ENCODE results near the gene FARP2. TPM values are rescaled to one million over a fixed set of nuclear protein-coding genes. Genes with fewer than 3 reads are reported as not detected.

FARP2 gene
- total RNA-seq, 2 experiments from 2014 or later, result 17.2 to 18.3 TPM

DNA sequence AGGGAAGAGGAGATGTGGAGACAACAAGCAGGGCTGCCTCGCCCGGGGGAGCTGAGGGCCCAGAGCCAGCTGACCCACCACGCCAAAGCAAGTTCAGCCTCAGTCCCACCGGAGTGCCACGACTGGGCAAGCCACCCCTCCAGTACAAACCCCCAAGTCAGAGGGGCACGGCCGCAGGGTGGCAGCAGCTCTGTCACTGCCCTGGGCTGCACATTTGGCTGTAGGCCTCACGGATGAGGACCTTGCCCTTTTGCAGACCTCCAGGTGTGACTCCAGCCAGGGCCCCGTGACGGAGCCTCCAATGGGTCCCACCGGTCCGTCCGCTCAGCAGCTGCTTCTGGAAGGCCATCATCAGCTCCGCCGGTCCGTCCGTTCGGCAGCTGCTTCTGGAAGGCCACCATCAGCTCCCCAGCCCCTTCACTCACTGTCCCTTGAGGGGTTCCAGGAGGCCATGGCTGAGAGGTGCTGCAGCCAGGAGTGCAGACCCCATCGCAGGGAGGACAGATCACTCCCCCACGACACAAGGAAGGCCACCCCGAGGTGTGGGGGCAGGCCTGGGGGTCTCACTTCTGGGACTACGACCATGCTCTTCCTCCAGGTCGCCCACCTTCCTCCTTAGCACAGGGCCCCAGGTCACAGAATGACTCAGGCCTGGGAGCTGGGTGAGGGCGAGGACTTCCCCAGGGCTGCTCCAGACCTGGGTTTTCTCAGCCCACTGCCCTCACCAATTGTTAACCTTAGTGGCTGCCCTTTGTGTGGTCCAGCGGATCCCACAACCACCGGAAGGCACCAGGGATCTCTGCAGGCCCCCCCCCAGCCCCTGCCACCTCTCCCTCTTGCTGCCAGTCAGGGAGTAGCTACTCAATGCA lies 176.9 kb downstream of the FARP2 start:
- Histone ChIP-seq H3K27ac (ENCODE audit: low read depth in 1 of 2, low read length in 2 of 2) (no peak overlapping the region), H3K4me3 (ENCODE audit: low read length) (no peak overlapping the region), H3K36me3 (ENCODE audit: insufficient read depth, low read length) (no peaks in the 10 kb centered on the region), H3K27me3 (ENCODE audit: control insufficient read depth in 1 of 2, insufficient read depth in 2 of 2, low read length in 2 of 2) (no peaks in the 10 kb centered on the region), H3K4me1 (ENCODE audit: insufficient read depth, low read length) (no peaks in the 10 kb centered on the region), H3K9me3 (ENCODE audit: control insufficient read depth in 1 of 2, insufficient read depth in 1 of 2, low read length in 2 of 2) (no peaks in the 10 kb centered on the region)
- ATAC-seq (ENCODE audit: poor library complexity) (no peak), DNase-seq (no peak)
- intact Hi-C loops (cut with DNase I, micrococcal nuclease), result no loop called here
- H3K27me3 Mint-ChIP-seq, result peaks cover 9% of the 10 kb centered on the region
- H3K4me1 Mint-ChIP-seq (ENCODE audit: low read depth), result no peaks in the 10 kb centered on the region
- no peaks in the 10 kb centered on the region for H3K9me3 Mint-ChIP-seq
- CTCF ChIA-PET, result interaction anchor here (0.6 kb wide), 1 partner anchor 251 kb away, joined by 3 read pairs; no protein-coding TSS in a partner anchor
- no peak overlapping the region for H3K4me3 Mint-ChIP-seq
- H3K27ac Mint-ChIP-seq, result no peak overlapping the region
- POLR2A ChIA-PET, result interaction anchor here (0.6 kb wide), 1 partner anchor 200 kb away, joined by 3 read pairs; no protein-coding TSS in a partner anchor
- H3K36me3 Mint-ChIP-seq (ENCODE audit: low read depth), result no peaks in the 10 kb centered on the region
- TF ChIP-seq, protein P1, sequence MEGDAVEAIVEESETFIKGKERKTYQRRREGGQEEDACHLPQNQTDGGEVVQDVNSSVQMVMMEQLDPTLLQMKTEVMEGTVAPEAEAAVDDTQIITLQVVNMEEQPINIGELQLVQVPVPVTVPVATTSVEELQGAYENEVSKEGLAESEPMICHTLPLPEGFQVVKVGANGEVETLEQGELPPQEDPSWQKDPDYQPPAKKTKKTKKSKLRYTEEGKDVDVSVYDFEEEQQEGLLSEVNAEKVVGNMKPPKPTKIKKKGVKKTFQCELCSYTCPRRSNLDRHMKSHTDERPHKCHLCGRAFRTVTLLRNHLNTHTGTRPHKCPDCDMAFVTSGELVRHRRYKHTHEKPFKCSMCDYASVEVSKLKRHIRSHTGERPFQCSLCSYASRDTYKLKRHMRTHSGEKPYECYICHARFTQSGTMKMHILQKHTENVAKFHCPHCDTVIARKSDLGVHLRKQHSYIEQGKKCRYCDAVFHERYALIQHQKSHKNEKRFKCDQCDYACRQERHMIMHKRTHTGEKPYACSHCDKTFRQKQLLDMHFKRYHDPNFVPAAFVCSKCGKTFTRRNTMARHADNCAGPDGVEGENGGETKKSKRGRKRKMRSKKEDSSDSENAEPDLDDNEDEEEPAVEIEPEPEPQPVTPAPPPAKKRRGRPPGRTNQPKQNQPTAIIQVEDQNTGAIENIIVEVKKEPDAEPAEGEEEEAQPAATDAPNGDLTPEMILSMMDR (IDR thresholded peaks at IDR 0.05), result no peak

DNA sequence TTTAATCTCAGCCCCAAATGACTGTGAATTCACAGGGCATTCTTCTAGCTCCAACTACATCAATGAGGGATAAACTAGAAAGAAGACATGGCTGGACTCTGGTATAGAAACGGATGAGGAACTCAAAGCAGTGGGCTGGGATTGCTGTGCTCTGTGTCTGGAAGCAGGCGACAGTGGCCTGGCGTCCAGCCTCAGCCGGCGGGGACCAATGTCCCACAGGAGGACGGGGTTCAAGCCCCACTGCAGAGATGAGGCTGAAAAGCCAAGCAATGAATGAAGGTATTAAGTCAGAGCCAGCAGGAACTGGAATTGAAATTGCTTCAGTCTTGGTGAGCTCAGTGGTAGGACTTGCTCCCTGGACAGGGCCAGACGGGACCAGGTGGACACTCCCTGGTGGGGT lies 178.2 kb downstream of the FARP2 start:
- Mint-ChIP-seq H3K27me3 (peaks cover 15% of the 10 kb centered on the region), H3K9me3 (no peaks in the 10 kb centered on the region), H3K36me3 (ENCODE audit: low read depth) (no peaks in the 10 kb centered on the region), H3K4me1 (ENCODE audit: low read depth) (no peaks in the 10 kb centered on the region), H3K4me3 (no peak overlapping the region), H3K27ac (no peak overlapping the region)
- CTCF ChIA-PET, result no interaction called here
- TF ChIP-seq, protein P1 (IDR thresholded peaks at IDR 0.05), result no peak
- DNase-seq (no peak), ATAC-seq (ENCODE audit: poor library complexity) (no peak)
- Histone ChIP-seq H3K27me3 (ENCODE audit: control insufficient read depth in 1 of 2, insufficient read depth in 2 of 2, low read length in 2 of 2) (peaks cover 0 to 3% of the 10 kb centered on the region in 2 experiments), H3K4me3 (ENCODE audit: low read length) (no peak overlapping the region), H3K9me3 (ENCODE audit: control insufficient read depth in 1 of 2, insufficient read depth in 1 of 2, low read length in 2 of 2) (no peaks in the 10 kb centered on the region), H3K27ac (ENCODE audit: low read depth in 1 of 2, low read length in 2 of 2) (no peak overlapping the region), H3K36me3 (ENCODE audit: insufficient read depth, low read length) (no peaks in the 10 kb centered on the region), H3K4me1 (ENCODE audit: insufficient read depth, low read length) (no peaks in the 10 kb centered on the region)
- POLR2A ChIA-PET, result no interaction called here
- intact Hi-C loops (cut with DNase I, micrococcal nuclease), result no loop called here

DNA sequence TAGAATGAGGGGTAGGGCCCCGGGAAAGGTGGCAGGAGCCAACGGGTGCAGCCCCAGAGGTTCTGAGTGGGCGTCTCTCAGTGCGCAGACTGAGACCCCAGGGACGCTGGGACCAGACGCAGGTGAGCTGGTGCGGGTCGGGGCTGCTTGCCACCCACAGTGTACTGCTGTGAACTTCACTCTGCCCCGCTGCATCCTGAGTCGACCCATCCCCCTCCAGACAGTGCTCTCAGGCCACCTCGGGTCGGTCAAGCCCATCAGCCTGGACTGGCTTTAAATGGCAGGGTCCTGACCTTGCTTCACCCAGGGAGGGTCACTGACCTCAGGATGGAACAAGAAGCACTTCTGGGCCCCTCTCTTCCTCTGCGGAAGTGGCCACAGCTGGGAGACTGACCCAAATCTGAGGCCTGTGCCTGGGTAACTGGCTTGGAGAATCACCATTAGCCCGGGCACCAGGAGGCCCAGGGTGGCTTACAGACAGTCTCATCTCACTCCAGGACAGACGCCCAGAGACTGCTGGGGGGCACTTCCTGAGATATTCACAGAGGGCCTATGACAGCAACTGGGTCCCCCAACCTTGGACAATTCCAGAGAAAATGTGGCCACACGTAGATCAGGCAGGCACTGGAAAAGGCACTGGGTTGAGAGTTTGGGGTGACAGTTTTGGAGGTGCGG lies 178.8 kb downstream of the FARP2 start:
- Histone ChIP-seq H3K9me3 (ENCODE audit: control insufficient read depth in 1 of 2, insufficient read depth in 1 of 2, low read length in 2 of 2) (no peaks in the 10 kb centered on the region), H3K27ac (ENCODE audit: low read depth in 1 of 2, low read length in 2 of 2) (no peak overlapping the region), H3K4me1 (ENCODE audit: insufficient read depth, low read length) (no peaks in the 10 kb centered on the region), H3K27me3 (ENCODE audit: control insufficient read depth in 1 of 2, insufficient read depth in 2 of 2, low read length in 2 of 2) (peaks cover 3% of the 10 kb centered on the region in 2 experiments), H3K4me3 (ENCODE audit: low read length) (no peak overlapping the region), H3K36me3 (ENCODE audit: insufficient read depth, low read length) (no peaks in the 10 kb centered on the region)
- no peak for DNase-seq
- intact Hi-C loops (cut with DNase I, micrococcal nuclease), result no loop called here
- TF ChIP-seq, protein P1 (IDR thresholded peaks at IDR 0.05), result no peak
- H3K4me3 Mint-ChIP-seq, result no peak overlapping the region
- CTCF ChIA-PET, result no interaction called here
- H3K9me3 Mint-ChIP-seq, result no peaks in the 10 kb centered on the region
- H3K27me3 Mint-ChIP-seq, result peaks cover 15% of the 10 kb centered on the region
- POLR2A ChIA-PET, result no interaction called here
- no peaks in the 10 kb centered on the region for H3K4me1 Mint-ChIP-seq (ENCODE audit: low read depth)
- H3K27ac Mint-ChIP-seq, result no peak overlapping the region
- no peaks in the 10 kb centered on the region for H3K36me3 Mint-ChIP-seq (ENCODE audit: low read depth)
- no peak for ATAC-seq (ENCODE audit: poor library complexity)
